T-cell (primary cell): ENCODE results near the gene ROR2. TPM values are rescaled to one million over a fixed set of nuclear protein-coding genes. Genes with fewer than 3 reads are reported as not detected.

Experiments used
- ATAC-seq, 4 experiments: fragments of 200-7000 bp in 3 of 4; fragments of 150-1000 bp in 1 of 4; cut with Tn5 transposase; replicated peaks in 1 of 4; 1 replicate in 3 of 4; 2 replicates in 1 of 4; pipeline ENCODE4 v1.10.0; 2021; ENCODE audit warnings: moderate library complexity in 3 of 4, mild to moderate bottlenecking in 2 of 4, moderate number of reproducible peaks in 1 of 4
- CTCF ChIA-PET, 2 donors: fragments of 300-600 bp; sonication (Branson Sonifier 250); formaldehyde crosslinking; loops; one replicate each; lab custom pipeline; 2022; ENCODE audit warnings: antibody characterized with exemption in 2 of 2; lab: Charles Lee
- POLR2A ChIA-PET, 2 donors: fragments of 300-600 bp; sonication (Branson Sonifier 250); formaldehyde crosslinking; loops; one replicate each; lab custom pipeline; 2022; ENCODE audit warnings: antibody characterized with exemption in 2 of 2; lab: Charles Lee
- DNase-seq, 35 experiments: peaks; one replicate each; pipeline versions ENCODE4 v3.0.0 to v3.0.0-alpha.2; 2013 to 2023
- H3K27ac ChIP-seq: one replicate; pipeline ENCODE4 v1.5.1; 2013; ENCODE audit warnings: low read length
- H3K27me3 ChIP-seq, 2 experiments: replicated peaks in 1 of 2; 1 replicate in 1 of 2; 2 replicates in 1 of 2; pipeline versions ENCODE4 v1.6.1 to v1.7.0; 2013; ENCODE audit warnings: low read length in 1 of 2, mixed read lengths in 1 of 2; ENCODE audit not compliant: control insufficient read depth in 2 of 2, insufficient read depth in 2 of 2; ENCODE audit errors: extremely low read depth in 1 of 2
- H3K36me3 ChIP-seq, 2 donors: 1 replicate in 1 of 2; 2 replicates in 1 of 2; pipeline versions ENCODE4 v1.6.1 to v1.7.0; 2013; ENCODE audit warnings: low read length in 1 of 2; ENCODE audit not compliant: control insufficient read depth in 2 of 2, insufficient read depth in 1 of 2; ENCODE audit errors: extremely low read depth in 1 of 2
- H3K4me1 ChIP-seq, 2 experiments: 1 replicate in 1 of 2; 2 replicates in 1 of 2; pipeline versions ENCODE4 v1.6.1 to v1.7.0; 2013; ENCODE audit warnings: low read length in 2 of 2, mixed read lengths in 1 of 2; ENCODE audit not compliant: insufficient read depth in 2 of 2, control insufficient read depth in 1 of 2; ENCODE audit errors: extremely low read depth in 1 of 2
- H3K4me3 ChIP-seq, 2 donors: 1 replicate in 1 of 2; 2 replicates in 1 of 2; pipeline versions ENCODE4 v1.5.1 to v1.7.0; 2013; ENCODE audit warnings: mild to moderate bottlenecking in 2 of 2, low read length in 1 of 2, moderate library complexity in 1 of 2; ENCODE audit not compliant: control insufficient read depth in 1 of 2; ENCODE audit errors: extremely low read depth in 1 of 2
- H3K9me3 ChIP-seq: 2 replicates; pipeline ENCODE4 v1.7.0; 2013
- H3K27ac Mint-ChIP-seq, 2 donors: one replicate each; pipeline ENCODE4 v1.8.0; 2020 to 2021; ENCODE audit warnings: mild to moderate bottlenecking in 2 of 2, mixed read lengths in 2 of 2
- H3K27me3 Mint-ChIP-seq, 2 donors: one replicate each; pipeline ENCODE4 v1.8.0; 2021 to 2022; ENCODE audit warnings: mixed read lengths in 2 of 2
- H3K36me3 Mint-ChIP-seq: one replicate; pipeline ENCODE4 v1.8.0; 2021; ENCODE audit warnings: mixed read lengths
- H3K4me1 Mint-ChIP-seq, 3 donors: one replicate each; pipeline ENCODE4 v1.8.0; 2020 to 2022; ENCODE audit warnings: mixed read lengths in 3 of 3, mild to moderate bottlenecking in 1 of 3
- H3K4me3 Mint-ChIP-seq, 3 donors: one replicate each; pipeline ENCODE4 v1.8.0; 2020 to 2022; ENCODE audit warnings: mild to moderate bottlenecking in 3 of 3, mixed read lengths in 3 of 3, moderate library complexity in 3 of 3
- H3K9me3 Mint-ChIP-seq, 3 donors: one replicate each; pipeline ENCODE4 v1.8.0; 2020 to 2022; ENCODE audit warnings: mixed read lengths in 3 of 3
- WGBS: methylation state at CpG from one replicate; pipeline ENCODE4 v1.1.5; 2013; ENCODE audit warnings: missing lambda C conversion rate; ENCODE audit not compliant: insufficient coverage; 5-methylcytosine and 5-hydroxymethylcytosine counted together
- total RNA-seq, 35 experiments: library from RNA in 6 of 35; stranded (reverse) in 6 of 35; fragments of 120-200 nt in 1 of 35; gene quantifications; one replicate each; pipeline versions ENCODE4 v1.2.1 to v1.2.4 and lab custom pipeline; 2013 to 2026

Gene ROR2
- total RNA-seq, 5 donors from 2014 or later (not counting 1 experiment from before 2014, with no cell fraction given): 0.07 to 0.28 (median 0.15) TPM; not detected in 1

DNA sequence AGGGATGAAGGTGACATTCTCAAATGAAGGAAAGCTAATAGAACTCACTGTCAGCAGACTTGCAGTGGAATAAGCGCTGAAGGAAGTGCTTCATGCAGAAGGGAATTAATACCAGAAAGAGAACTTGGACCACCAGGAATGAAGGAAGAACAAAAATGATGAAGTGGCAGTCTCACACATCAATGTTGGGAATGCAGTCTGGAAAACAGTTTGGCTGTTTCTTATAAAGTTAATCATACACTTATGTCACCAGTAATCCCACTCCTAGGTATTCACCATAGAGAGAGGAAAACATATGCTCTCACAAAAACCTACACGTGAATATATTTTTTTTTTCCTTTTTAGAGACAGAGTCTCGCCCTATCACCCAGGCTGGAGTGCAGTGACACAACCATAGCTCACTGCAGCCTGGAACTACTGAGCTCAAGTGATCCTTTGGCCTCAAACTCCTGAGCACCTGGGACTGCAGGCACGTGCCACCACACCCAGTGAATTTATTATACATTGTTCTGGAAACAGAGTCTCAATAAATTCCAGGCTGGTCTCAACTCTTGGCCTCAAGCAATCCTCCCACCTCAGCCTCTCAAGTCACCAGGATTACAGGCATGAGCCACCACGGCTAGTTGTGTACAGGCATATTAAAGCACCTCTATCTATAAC is 81.2 kb downstream of the ROR2 start:
- ChIA-PET POLR2A (no interaction called here), CTCF (no interaction called here)
- Mint-ChIP-seq H3K36me3 (no peaks in the 10 kb centered on the region), H3K9me3 (no peaks in the 10 kb centered on the region), H3K27ac (no peak overlapping the region), H3K4me3 (no peak overlapping the region), H3K27me3 (peaks cover 8 to 12% of the 10 kb centered on the region in 2 donors), H3K4me1 (peaks cover 0 to 5% (median 0%) of the 10 kb centered on the region in 3 donors)
- Histone ChIP-seq H3K4me3 (no peak overlapping the region), H3K27me3 (peaks cover 0 to 13% of the 10 kb centered on the region in 2 experiments), H3K9me3 (no peaks in the 10 kb centered on the region), H3K36me3 (no peaks in the 10 kb centered on the region), H3K4me1 (no peaks in the 10 kb centered on the region), H3K27ac (no peak overlapping the region)
- DNase-seq (no peak), ATAC-seq (no peak)
- WGBS: 70% methylated on average over 2 of the region's 5 CpGs

DNA sequence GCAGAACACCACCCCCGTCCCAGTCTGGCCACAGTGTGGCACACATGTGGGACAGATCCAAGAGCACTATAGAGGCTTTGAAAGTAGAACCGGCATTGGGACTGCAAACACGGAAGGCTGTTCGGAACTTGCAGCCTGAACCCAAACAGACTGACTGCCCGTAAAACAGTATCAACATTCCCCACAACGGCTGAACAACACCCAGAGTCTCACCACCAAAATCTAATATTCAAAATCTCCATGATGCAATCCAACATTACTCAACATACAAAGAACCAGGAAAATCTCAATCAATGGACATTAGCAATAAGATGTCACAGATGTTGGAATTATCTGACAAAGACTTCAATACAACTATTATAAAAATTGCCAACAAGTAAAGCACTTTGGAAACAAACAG is 82.3 kb downstream of the ROR2 start:
- Histone ChIP-seq H3K27me3 (peaks cover 0 to 13% of the 10 kb centered on the region in 2 experiments), H3K27ac (no peak overlapping the region), H3K36me3 (no peaks in the 10 kb centered on the region), H3K9me3 (no peaks in the 10 kb centered on the region), H3K4me1 (no peaks in the 10 kb centered on the region), H3K4me3 (no peak overlapping the region)
- DNase-seq (no peak), ATAC-seq (no peak)
- 91% methylated on average over 5 of the region's 6 CpGs for WGBS
- Mint-ChIP-seq H3K9me3 (no peaks in the 10 kb centered on the region), H3K4me3 (no peak overlapping the region), H3K36me3 (no peaks in the 10 kb centered on the region), H3K27ac (no peak overlapping the region), H3K4me1 (peaks cover 0 to 5% (median 0%) of the 10 kb centered on the region in 3 donors), H3K27me3 (peaks cover 15 to 18% of the 10 kb centered on the region in 2 donors)
- ChIA-PET POLR2A (no interaction called here), CTCF (no interaction called here)

DNA sequence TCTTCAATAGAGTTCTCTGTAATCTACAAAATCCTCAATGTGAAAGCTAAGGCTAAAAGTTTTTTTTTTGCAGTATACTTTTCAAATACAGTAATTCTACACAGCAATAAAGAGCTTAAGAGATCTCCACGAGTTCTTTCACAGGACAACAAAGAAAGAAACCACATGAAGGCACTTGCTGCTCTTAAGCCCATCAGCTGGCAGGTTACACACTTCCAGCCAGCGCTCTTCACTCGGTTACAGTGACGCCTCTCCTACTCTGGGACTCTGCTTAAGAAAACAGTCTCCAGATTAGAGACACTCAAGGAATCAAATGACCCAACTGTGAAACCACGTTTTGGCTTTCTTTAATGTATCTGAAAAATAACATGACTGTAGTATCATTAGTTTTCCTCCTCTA is 85.0 kb downstream of the ROR2 start:
- Histone ChIP-seq H3K9me3 (no peaks in the 10 kb centered on the region), H3K36me3 (no peaks in the 10 kb centered on the region), H3K27ac (no peak overlapping the region), H3K4me3 (no peak overlapping the region), H3K27me3 (peaks cover 0 to 9% of the 10 kb centered on the region in 2 experiments), H3K4me1 (no peaks in the 10 kb centered on the region)
- ChIA-PET POLR2A (no interaction called here), CTCF (no interaction called here)
- H3K4me3 Mint-ChIP-seq: no peak overlapping the region
- peaks cover 0 to 5% (median 0%) of the 10 kb centered on the region in 3 donors for H3K4me1 Mint-ChIP-seq
- H3K36me3 Mint-ChIP-seq: no peaks in the 10 kb centered on the region
- ATAC-seq: no peak
- DNase-seq: no peak
- no peaks in the 10 kb centered on the region for H3K9me3 Mint-ChIP-seq
- H3K27ac Mint-ChIP-seq: no peak overlapping the region
- 15% methylated on average over 4 of the region's 5 CpGs for WGBS
- peaks cover 14 to 15% of the 10 kb centered on the region in 2 donors for H3K27me3 Mint-ChIP-seq

DNA sequence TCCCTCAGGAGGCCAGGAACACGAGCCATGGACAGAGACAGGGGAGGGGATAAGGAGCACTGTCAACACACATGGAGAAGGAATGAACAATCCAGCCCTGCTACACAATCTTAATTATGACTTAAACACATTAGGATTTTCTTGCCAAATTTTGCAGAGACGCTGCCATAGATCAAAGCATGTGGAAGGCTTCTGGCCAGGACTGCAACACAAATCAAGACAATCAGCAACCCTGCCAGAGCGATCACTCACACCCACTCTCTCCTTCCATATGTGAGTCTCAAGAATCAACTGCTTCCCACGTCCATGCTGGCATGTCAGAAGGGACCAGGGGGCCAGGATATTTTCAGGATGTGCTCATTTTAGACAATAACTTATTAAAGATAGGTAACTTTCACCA is 85.6 kb downstream of the ROR2 start:
- Histone ChIP-seq H3K4me3 (no peak overlapping the region), H3K4me1 (no peaks in the 10 kb centered on the region), H3K27ac (no peak overlapping the region), H3K27me3 (peaks cover 0 to 9% of the 10 kb centered on the region in 2 experiments), H3K36me3 (no peaks in the 10 kb centered on the region), H3K9me3 (no peaks in the 10 kb centered on the region)
- WGBS: 90% methylated on average over 3 of the region's 4 CpGs
- POLR2A ChIA-PET: no interaction called here
- CTCF ChIA-PET: no interaction called here
- Mint-ChIP-seq H3K4me1 (peaks cover 0 to 5% (median 0%) of the 10 kb centered on the region in 3 donors), H3K9me3 (no peaks in the 10 kb centered on the region), H3K4me3 (no peak overlapping the region), H3K36me3 (no peaks in the 10 kb centered on the region), H3K27ac (no peak overlapping the region), H3K27me3 (peaks cover 14 to 15% of the 10 kb centered on the region in 2 donors)
- DNase-seq: no peak
- ATAC-seq: no peak

DNA sequence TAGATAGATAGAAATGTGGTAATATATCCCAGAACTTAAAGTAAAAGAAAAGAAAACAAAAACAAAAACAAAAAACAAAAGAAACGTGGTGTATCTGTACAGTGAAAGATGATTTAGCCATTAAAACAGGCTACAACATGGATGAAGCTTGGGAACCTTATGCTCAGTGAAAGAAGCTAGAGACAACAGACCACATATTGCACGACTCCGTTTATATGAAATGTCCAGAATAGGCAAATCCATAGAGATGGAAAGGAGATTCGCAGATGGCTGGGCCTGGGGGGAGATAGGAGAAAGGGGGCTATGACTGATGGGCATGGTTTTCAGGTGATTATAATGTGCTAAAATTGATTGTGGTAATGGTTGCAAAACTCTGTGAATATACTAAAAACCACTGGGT is 86.6 kb downstream of the ROR2 start:
- ChIA-PET CTCF (no interaction called here), POLR2A (no interaction called here)
- WGBS: 89% methylated on average over 3 of the region's 4 CpGs
- Histone ChIP-seq H3K27me3 (peaks cover 0 to 5% of the 10 kb centered on the region in 2 experiments), H3K27ac (no peak overlapping the region), H3K36me3 (no peaks in the 10 kb centered on the region), H3K4me1 (no peaks in the 10 kb centered on the region), H3K4me3 (no peak overlapping the region), H3K9me3 (no peaks in the 10 kb centered on the region)
- ATAC-seq (no peak), DNase-seq (no peak)
- no peaks in the 10 kb centered on the region for H3K36me3 Mint-ChIP-seq
- H3K9me3 Mint-ChIP-seq: no peaks in the 10 kb centered on the region
- H3K27ac Mint-ChIP-seq: no peak overlapping the region
- H3K27me3 Mint-ChIP-seq: peaks cover 12 to 14% of the 10 kb centered on the region in 2 donors
- H3K4me1 Mint-ChIP-seq: peaks cover 0 to 5% (median 0%) of the 10 kb centered on the region in 3 donors
- H3K4me3 Mint-ChIP-seq: no peak overlapping the region

DNA sequence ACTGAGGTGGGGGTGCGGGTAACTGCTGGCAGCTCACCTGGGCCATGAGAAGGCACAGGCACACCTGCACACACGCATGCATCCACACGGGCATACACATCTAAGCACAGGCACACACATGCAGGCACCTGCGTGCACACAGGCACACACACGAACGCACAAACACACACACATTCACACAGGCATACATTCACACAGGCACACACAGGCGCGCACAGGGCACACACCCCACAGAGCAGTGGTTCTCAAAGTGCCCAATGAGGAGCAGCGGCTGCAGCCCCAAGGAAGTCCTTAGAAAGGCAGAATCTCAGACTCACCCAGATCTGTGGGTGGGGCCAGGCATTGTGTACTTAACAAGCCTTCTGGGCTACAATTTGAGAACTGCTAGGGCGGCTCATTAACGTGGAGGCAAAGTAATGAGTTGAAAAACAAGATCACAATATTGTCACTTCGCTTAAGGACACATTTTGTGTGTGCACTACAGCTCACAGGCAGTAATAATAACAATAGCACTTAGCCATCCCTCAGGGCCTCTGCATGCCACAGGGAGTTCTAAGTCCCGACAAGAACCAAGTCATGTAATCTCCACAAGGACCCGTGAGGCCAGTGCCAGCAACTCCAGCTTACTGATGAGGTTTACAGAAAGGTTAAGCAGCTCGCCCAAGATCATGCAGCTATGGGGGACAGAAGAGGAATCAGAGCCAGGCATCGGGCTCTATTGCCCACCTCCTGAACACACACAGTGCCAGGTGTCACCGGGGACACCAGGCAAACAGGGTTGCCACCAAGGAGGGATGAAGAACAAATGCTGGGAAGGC is 91.6 kb downstream of the ROR2 start:
- ChIA-PET CTCF (no interaction called here), POLR2A (no interaction called here)
- H3K4me3 Mint-ChIP-seq: no peak overlapping the region
- Histone ChIP-seq H3K27me3 (peaks cover 0 to 19% of the 10 kb centered on the region in 2 experiments), H3K27ac (no peak overlapping the region), H3K4me1 (no peaks in the 10 kb centered on the region), H3K36me3 (no peaks in the 10 kb centered on the region), H3K9me3 (no peaks in the 10 kb centered on the region), H3K4me3 (no peak overlapping the region)
- H3K27ac Mint-ChIP-seq: no peak overlapping the region
- DNase-seq (no peak), ATAC-seq (no peak)
- H3K9me3 Mint-ChIP-seq: no peaks in the 10 kb centered on the region
- H3K4me1 Mint-ChIP-seq: no peaks in the 10 kb centered on the region
- WGBS: 85% methylated on average over 13 of the region's 17 CpGs
- peaks cover 6 to 8% of the 10 kb centered on the region in 2 donors for H3K27me3 Mint-ChIP-seq
- H3K36me3 Mint-ChIP-seq: no peaks in the 10 kb centered on the region
